ENCODE measurements around the gene KLHL29.
A peak's percentile ranks its signal among the peaks of the same experiment; 100 is the strongest.

KLHL29 gene

DNA sequence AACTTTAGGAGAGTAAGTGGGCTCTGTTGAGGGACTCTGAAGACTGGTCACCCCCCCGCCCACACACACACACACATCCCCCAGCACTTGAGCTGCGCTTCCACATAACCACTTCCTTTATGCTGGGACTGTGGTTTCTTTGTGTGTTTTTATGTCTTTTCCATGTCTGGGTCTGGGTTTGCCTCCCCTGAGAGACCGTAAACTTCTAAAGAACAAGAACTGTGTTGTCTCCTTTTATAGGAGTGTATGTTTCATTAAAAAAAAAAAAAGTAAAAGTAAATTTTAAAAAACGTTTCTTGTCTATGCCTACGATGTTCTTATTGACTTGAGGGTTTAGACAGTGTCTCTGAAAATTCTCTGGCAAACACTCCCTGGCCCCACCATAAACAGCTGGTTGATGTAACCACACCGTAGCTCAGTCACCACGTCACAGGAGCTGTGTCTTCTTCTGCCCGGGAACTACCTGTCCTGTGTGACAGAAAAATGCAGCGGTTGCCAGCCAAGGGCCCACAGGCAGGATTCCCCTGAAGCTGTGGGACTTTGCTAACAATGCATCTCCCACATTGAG is 68.0 kb downstream of the KLHL29 start:
- peak; percentile 23 for DNase-seq (ENCODE audit: low read depth)

DNA sequence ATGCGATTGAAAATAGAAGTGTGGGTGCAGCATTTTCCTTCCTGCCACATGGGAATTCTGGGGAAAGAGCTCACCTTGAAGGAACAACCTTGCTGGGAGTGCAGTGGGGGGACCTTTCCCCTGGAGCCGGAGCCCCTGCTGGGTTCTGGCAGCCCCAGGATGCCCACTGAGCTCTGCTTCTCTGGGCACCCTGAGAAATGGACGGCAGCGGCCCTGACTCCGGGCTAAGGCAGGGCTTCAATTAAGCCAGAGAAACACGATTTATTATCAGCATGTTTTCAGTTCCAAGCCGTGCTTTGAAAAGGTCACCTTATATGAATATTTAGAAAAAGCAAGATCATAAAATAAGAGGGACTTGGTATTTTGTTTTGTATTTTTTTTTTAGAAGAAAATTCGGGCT is 68.5 kb downstream of the KLHL29 start:
- no peak overlapping the region for H3K4me3 ChIP-seq (ENCODE audit: low read depth, low read length)
- in situ Hi-C loops (cut with HindIII; ENCODE audit: low sequenced_read_pairs) = no loop called here
- TF ChIP-seq, protein P1, sequence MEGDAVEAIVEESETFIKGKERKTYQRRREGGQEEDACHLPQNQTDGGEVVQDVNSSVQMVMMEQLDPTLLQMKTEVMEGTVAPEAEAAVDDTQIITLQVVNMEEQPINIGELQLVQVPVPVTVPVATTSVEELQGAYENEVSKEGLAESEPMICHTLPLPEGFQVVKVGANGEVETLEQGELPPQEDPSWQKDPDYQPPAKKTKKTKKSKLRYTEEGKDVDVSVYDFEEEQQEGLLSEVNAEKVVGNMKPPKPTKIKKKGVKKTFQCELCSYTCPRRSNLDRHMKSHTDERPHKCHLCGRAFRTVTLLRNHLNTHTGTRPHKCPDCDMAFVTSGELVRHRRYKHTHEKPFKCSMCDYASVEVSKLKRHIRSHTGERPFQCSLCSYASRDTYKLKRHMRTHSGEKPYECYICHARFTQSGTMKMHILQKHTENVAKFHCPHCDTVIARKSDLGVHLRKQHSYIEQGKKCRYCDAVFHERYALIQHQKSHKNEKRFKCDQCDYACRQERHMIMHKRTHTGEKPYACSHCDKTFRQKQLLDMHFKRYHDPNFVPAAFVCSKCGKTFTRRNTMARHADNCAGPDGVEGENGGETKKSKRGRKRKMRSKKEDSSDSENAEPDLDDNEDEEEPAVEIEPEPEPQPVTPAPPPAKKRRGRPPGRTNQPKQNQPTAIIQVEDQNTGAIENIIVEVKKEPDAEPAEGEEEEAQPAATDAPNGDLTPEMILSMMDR (IDR thresholded peaks at IDR 0.05; ENCODE audit: low read depth, low read length, missing control alignments) = no peak
- no peak for DNase-seq (ENCODE audit: low read depth)

More for the DNA sequence above, 68.0 kb downstream of the KLHL29 start:
- TF ChIP-seq, protein P1 (IDR thresholded peaks at IDR 0.05; ENCODE audit: low read depth, low read length, missing control alignments) = no peak
- in situ Hi-C loops (cut with HindIII; ENCODE audit: low sequenced_read_pairs) = no loop called here
- no peak overlapping the region for H3K4me3 ChIP-seq (ENCODE audit: low read depth, low read length)

DNA sequence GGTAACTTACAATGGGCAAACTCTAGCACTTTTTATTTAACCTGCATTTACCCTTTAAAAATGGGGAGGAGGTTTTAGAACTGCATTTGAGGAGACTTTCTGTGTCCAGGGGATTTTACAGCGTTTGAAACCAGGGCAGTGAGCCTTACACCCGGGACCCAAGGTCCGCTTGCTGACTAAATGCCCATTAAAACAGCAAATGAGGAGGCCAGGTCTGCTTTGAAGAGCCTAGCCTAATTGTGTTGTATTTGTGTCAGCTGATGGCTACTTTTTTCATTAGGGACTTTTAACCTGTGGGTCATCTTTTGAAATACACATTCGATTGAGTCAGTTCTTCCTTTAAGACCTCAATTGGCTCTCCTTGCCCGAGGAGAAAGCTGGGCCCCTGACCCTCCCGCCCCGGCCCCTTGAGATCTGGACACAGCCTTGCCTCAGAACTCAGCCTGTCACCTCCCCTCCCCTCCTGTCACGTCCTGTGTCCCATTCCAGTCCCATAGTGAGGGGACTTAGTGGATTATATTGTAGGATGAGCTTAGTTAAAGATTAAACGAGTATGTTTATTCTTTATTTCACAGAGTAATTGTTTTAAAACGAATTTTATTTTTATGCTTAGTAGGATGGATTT is 69.0 kb downstream of the KLHL29 start:
- DNase-seq (ENCODE audit: low read depth) = no peak
- in situ Hi-C loops (cut with HindIII; ENCODE audit: low sequenced_read_pairs) = no loop called here
- no peak overlapping the region for H3K4me3 ChIP-seq (ENCODE audit: low read depth, low read length)
- TF ChIP-seq, protein P1 (IDR thresholded peaks at IDR 0.05; ENCODE audit: low read depth, low read length, missing control alignments) = no peak

DNA sequence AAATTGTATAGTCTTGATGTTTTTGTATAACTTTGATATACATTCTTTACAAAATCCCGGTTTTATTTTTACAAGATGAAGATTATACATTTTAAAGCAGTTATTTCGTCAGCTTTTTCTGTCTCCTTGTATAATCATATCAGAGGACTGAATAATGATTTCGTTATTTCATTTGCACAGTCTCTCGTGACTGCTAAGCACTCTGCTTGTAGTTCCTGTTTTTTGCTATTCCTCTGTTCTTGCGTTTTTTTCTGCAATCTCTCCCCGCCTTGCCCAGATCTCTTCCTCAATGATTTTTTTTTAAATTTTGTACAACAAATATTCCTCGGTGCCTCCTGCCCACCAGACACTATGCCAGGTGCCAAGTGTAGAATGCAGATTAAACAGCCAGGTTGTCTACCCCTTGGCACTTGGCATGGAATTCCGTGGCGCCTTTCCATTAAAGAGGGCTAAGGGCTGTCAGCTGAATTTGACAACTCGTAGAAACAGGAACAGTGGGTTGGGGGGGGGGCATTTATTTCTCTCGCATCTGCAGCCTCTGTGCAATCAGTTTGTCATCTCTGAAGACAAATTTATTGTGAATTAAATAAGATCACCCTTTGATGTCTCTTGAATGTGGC is 69.6 kb downstream of the KLHL29 start:
- TF ChIP-seq, protein P1 (IDR thresholded peaks at IDR 0.05; ENCODE audit: low read depth, low read length, missing control alignments) = no peak
- in situ Hi-C loops (cut with HindIII; ENCODE audit: low sequenced_read_pairs) = no loop called here

DNA sequence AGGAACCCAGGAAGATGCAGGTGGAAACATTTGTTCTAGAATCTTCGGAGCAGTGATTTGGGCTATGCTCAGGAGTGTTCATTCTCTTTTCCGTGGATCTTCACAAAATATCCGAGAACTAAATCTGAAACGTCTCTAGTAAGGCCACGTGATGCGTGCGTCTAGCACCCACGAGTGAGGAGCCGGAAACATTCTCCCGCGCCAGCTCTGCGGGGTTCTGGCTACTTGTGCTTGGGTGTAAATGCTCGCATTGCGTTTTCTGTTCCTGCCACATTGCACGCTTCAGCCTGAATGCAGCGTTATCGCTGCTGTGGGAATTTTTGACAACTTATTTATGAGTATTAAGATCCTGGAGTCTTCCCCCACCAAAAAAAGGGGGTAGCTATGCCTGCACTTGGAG is 71.4 kb downstream of the KLHL29 start:
- TF ChIP-seq, protein P1 (IDR thresholded peaks at IDR 0.05; ENCODE audit: low read depth, low read length, missing control alignments) = no peak
- in situ Hi-C loops (cut with HindIII; ENCODE audit: low sequenced_read_pairs) = no loop called here
- no peak overlapping the region for H3K4me3 ChIP-seq (ENCODE audit: low read depth, low read length)
- no peak for DNase-seq (ENCODE audit: low read depth)

More for the DNA sequence above, 69.6 kb downstream of the KLHL29 start:
- H3K4me3 ChIP-seq (ENCODE audit: low read depth, low read length) = no peak overlapping the region
- DNase-seq (ENCODE audit: low read depth) = no peak

DNA sequence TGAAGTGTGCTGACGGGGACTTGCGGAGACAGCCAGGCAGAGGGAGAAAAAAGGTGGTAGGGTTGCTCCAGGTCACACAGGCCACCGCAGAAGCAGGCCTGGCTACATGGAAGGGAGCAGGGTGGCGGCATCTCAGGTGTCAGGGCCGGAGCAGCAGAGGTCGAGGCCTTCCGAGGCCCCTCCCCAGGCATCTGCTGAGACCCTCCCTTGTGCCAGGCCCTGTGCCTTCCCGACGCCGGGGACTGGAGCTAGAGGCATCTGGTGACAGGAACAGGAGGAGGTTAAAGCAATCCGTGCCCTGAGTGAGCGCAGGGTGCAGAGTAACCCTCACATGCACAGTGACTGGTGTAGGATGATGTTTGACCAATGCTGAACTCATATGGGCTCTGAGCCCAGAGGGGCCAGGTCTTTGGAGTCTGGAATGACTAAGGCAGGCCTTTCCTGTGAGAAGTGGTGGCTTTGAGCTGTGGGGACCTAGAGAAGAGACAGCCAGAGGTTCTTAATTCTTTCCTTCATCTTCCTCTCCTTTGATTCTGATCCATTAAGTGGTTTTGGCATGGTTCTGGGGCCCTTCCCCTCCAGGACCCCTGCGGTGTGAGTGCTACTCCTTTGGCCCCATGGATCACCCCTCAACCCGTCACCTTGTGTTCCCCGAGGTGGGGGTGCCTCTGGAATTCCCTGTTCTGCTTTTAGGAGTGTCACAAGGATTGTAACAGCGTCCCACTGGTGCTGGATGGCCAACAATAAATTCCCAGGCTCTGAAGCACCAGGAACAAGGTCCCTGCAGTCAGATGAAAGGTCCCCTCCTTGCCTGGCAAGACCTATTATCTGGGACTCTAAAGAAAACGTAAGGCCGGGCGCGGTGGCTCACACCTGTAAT is 72.1 kb downstream of the KLHL29 start:
- in situ Hi-C loops (cut with HindIII; ENCODE audit: low sequenced_read_pairs) = no loop called here
- no peak overlapping the region for H3K4me3 ChIP-seq (ENCODE audit: low read depth, low read length)
- DNase-seq (ENCODE audit: low read depth) = no peak
- TF ChIP-seq, protein P1 (IDR thresholded peaks at IDR 0.05; ENCODE audit: low read depth, low read length, missing control alignments) = no peak
